ENCODE measurements around the gene BRSK2.

The BRSK2 gene

DNA sequence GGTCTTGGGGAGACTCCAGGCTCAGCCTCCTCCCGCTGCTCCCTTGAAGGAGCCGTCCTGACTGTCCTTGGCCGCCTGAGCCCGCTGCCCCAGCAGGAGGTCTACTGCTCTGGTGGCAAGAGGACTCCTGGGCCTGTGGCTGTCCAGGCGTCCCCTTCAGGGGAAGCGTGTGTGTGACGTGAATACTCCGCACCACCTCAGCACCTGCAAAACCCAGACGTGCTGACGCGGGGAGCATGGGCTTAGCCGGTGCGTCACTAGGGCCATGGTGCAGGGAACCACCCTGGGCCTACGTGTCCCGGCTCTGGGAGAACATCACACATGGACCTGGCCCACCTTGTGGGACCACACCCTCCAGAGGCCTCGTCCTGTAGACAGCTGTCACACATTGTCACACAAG, 30.2 kb upstream of the BRSK2 start:
- Histone ChIP-seq H3K4me1 (ENCODE audit: control insufficient read depth, insufficient read depth, low read length) (no peaks in the 10 kb centered on the region), H3K4me3 (ENCODE audit: low read length) (no peak overlapping the region), H3K27me3 (ENCODE audit: control insufficient read depth, insufficient read depth, low read length) (no peaks in the 10 kb centered on the region), H3K9ac (ENCODE audit: low read length) (no peak overlapping the region), H3K36me3 (ENCODE audit: control insufficient read depth, insufficient read depth, low read length) (no peaks in the 10 kb centered on the region), H3K27ac (ENCODE audit: low read depth, low read length) (no peak overlapping the region)

DNA sequence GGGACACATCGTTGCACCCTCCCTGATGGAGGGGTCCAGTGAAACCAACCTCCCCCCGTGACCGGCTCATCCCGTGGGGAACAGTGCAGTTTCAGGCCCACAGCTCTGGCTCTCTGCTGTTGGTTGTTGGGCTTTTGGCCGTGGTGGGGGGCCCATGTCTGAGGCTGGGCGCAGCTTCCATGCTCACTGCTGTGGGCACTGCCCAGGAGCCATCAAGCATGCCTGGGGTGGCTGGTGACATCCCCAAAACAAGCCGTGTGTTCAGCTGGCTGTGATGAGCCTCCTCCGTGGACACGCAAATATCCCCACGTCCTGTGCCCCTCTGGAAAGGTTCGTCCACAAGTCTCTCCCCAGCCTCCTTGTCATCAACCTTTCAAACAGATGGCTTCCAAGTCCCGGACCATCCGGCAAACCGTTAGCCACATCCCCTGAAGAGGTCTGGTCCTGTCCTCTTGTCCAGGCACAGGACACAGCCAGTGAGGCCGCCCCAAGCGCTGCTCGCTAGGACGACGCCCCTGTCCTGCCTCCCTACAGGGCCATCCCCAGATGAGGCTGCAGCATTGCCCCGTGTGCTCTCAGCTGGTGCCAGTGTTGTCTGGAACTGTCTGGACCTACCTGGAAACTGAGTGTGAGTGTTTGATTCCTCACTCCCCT, 29.4 kb upstream of the BRSK2 start:
- Histone ChIP-seq H3K36me3 (ENCODE audit: control insufficient read depth, insufficient read depth, low read length) (no peaks in the 10 kb centered on the region), H3K4me3 (ENCODE audit: low read length) (no peak overlapping the region), H3K9ac (ENCODE audit: low read length) (no peak overlapping the region), H3K4me1 (ENCODE audit: control insufficient read depth, insufficient read depth, low read length) (no peaks in the 10 kb centered on the region), H3K27ac (ENCODE audit: low read depth, low read length) (no peak overlapping the region), H3K27me3 (ENCODE audit: control insufficient read depth, insufficient read depth, low read length) (no peaks in the 10 kb centered on the region)

DNA sequence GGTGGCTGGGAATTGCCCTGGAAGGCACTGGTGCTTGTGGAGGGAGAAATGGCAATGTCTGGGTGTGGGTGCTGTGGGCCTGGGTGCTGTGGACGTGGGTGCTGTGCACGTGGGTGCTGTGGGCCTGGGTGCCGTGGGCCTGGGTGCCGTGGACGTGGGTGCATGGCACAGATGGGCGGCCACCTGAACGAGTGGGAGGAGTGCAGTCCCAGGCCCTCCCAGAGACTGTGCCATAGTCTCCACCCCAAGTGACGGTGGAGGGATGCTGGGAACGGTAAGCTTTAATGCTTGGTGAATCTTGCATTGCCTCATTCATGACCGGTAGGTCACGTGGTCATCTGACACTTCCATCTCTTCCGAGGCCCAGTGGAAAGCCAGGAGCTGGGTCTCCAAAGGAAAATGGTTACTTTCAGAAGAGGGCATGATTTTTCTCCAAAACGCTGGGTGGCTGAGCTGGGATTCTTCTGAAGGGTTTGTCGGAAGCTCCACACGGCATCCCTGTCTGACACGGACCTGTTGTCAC, 28.8 kb upstream of the BRSK2 start:
- Histone ChIP-seq H3K36me3 (ENCODE audit: control insufficient read depth, insufficient read depth, low read length) (no peaks in the 10 kb centered on the region), H3K4me3 (ENCODE audit: low read length) (no peak overlapping the region), H3K9ac (ENCODE audit: low read length) (no peak overlapping the region), H3K4me1 (ENCODE audit: control insufficient read depth, insufficient read depth, low read length) (no peaks in the 10 kb centered on the region), H3K27ac (ENCODE audit: low read depth, low read length) (no peak overlapping the region), H3K27me3 (ENCODE audit: control insufficient read depth, insufficient read depth, low read length) (no peaks in the 10 kb centered on the region)

DNA sequence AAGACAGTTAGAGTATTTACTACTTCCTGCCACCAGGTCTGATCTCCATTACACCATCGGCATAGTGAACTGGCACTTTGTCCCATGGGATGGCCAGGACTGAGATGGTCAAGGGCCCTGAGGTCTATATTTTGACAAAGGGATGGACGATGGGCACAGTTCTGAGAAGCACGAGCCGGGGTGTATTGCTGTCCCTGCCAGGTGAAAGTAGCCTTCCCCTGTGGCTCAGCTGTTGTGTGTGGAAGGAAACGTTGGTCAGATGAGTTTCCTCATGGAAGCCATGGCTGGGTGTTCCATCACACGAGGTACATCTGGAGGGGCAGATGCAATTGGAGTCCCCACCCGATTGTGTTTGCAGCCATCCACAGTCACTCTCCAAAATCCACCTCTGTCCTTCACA, 27.9 kb upstream of the BRSK2 start:
- no peak overlapping the region for H3K27ac ChIP-seq (ENCODE audit: low read depth, low read length)
- no peaks in the 10 kb centered on the region for H3K27me3 ChIP-seq (ENCODE audit: control insufficient read depth, insufficient read depth, low read length)
- H3K36me3 ChIP-seq (ENCODE audit: control insufficient read depth, insufficient read depth, low read length): no peaks in the 10 kb centered on the region
- no peaks in the 10 kb centered on the region for H3K4me1 ChIP-seq (ENCODE audit: control insufficient read depth, insufficient read depth, low read length)
- H3K4me3 ChIP-seq (ENCODE audit: low read length): no peak overlapping the region
- no peak overlapping the region for H3K9ac ChIP-seq (ENCODE audit: low read length)

DNA sequence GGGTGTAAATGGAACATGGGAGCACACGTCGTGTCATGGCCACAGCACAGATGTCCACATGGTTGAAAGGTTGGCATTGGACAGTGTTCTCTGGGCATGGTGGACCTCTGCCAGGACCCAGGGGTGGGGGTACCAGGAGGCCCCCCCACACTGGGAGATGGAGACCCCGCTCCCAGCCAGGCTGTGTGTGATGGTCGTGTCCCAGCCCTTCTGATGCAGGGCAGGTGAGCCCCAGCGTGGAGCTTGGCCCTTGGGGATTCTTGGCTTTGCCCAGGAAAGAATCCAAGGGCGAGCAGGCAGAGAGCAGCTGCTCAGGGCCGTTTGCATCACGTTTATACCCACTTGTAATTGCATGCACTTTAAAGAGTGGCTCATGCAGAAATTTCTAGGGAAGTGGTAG, 22.0 kb upstream of the BRSK2 start:
- H3K27me3 ChIP-seq (ENCODE audit: control insufficient read depth, insufficient read depth, low read length): no peaks in the 10 kb centered on the region
- H3K36me3 ChIP-seq (ENCODE audit: control insufficient read depth, insufficient read depth, low read length): no peaks in the 10 kb centered on the region

DNA sequence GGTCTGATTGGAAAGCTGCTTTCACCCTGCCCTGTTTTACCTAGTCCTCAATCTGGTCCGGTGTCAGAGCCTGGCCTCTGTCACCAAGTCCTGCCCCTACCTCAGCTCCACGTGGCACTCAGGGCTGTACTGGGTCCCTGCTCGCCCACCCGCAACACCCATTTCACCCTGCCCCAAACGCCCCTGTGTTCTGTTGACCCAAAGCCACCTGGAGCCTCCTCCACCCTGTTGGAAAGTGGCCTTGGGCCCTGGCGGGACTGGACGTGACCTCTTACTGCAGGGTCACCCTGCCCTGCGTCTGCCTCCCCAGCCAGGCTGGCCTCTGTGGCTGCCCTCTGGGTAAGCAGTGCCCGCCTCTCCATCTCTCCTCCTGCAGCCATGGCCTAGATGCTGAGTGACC, 21.5 kb upstream of the BRSK2 start:
- Histone ChIP-seq H3K27me3 (ENCODE audit: control insufficient read depth, insufficient read depth, low read length) (no peaks in the 10 kb centered on the region), H3K27ac (ENCODE audit: low read depth, low read length) (no peak overlapping the region), H3K4me1 (ENCODE audit: control insufficient read depth, insufficient read depth, low read length) (no peaks in the 10 kb centered on the region), H3K4me3 (ENCODE audit: low read length) (no peak overlapping the region), H3K9ac (ENCODE audit: low read length) (no peak overlapping the region), H3K36me3 (ENCODE audit: control insufficient read depth, insufficient read depth, low read length) (no peaks in the 10 kb centered on the region)

More for the DNA sequence above, 22.0 kb upstream of the BRSK2 start:
- Histone ChIP-seq H3K9ac (ENCODE audit: low read length) (no peak overlapping the region), H3K4me1 (ENCODE audit: control insufficient read depth, insufficient read depth, low read length) (no peaks in the 10 kb centered on the region), H3K4me3 (ENCODE audit: low read length) (no peak overlapping the region), H3K27ac (ENCODE audit: low read depth, low read length) (no peak overlapping the region)

DNA sequence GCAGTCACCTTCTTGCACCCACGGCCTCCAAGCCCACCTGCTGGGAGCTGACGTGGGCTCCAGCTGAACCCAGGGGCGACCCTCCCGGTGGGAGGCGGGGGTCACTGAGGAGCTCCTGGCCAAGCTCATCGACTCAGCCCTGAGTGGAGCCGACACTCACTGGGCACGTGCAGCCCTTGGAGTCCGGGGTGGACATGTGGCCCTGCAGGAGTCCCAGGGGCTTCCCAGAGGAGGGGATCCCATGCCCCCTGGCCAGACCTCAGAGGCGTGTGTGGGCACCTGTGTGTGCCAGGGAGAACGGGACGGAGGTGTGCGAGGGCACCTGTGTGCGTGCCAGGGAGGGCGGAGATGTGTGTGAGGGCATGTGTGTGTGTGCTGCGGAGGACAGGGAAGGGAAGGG, 20.8 kb upstream of the BRSK2 start:
- H3K27me3 ChIP-seq (ENCODE audit: control insufficient read depth, insufficient read depth, low read length): no peaks in the 10 kb centered on the region
- no peak overlapping the region for H3K4me3 ChIP-seq (ENCODE audit: low read length)
- H3K27ac ChIP-seq (ENCODE audit: low read depth, low read length): no peak overlapping the region

DNA sequence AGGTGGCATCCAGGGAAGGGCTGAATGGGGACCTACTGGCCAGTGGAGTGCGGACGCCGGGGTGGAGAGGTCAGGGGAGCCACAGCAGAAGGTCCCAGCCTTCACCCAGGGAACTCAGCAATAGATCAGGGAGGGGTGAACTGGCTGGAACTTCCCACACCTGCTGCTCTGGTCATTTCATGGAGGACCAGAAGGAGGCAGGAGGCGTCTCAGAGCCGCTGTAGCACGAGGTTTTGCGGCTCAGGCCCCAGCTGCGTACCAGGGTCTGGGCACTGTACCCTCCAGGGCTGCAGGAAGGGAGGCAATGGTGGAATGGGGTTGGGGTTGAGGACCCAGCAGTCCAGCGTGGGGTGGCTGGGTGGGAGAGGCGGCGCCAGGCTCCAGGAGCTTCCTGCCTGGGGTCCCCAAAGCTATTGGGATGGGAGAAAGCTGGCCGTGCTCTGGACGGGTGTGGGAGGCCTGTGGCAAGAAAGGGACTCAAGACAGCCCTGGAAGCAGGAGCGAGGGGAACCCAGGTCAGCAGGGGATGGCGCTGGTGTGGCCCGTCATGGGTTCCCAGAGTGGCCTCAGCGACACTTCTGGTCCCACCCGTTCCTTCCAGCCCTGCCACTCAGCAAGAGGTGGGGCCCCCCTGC, 20.2 kb upstream of the BRSK2 start:
- no peak overlapping the region for H3K4me3 ChIP-seq (ENCODE audit: low read length)
- no peak overlapping the region for H3K27ac ChIP-seq (ENCODE audit: low read depth, low read length)
- H3K4me1 ChIP-seq (ENCODE audit: control insufficient read depth, insufficient read depth, low read length): no peaks in the 10 kb centered on the region
- no peaks in the 10 kb centered on the region for H3K36me3 ChIP-seq (ENCODE audit: control insufficient read depth, insufficient read depth, low read length)
- no peak overlapping the region for H3K9ac ChIP-seq (ENCODE audit: low read length)
- no peaks in the 10 kb centered on the region for H3K27me3 ChIP-seq (ENCODE audit: control insufficient read depth, insufficient read depth, low read length)

More for the DNA sequence above, 20.8 kb upstream of the BRSK2 start:
- Histone ChIP-seq H3K36me3 (ENCODE audit: control insufficient read depth, insufficient read depth, low read length) (no peaks in the 10 kb centered on the region), H3K9ac (ENCODE audit: low read length) (no peak overlapping the region), H3K4me1 (ENCODE audit: control insufficient read depth, insufficient read depth, low read length) (no peaks in the 10 kb centered on the region)

DNA sequence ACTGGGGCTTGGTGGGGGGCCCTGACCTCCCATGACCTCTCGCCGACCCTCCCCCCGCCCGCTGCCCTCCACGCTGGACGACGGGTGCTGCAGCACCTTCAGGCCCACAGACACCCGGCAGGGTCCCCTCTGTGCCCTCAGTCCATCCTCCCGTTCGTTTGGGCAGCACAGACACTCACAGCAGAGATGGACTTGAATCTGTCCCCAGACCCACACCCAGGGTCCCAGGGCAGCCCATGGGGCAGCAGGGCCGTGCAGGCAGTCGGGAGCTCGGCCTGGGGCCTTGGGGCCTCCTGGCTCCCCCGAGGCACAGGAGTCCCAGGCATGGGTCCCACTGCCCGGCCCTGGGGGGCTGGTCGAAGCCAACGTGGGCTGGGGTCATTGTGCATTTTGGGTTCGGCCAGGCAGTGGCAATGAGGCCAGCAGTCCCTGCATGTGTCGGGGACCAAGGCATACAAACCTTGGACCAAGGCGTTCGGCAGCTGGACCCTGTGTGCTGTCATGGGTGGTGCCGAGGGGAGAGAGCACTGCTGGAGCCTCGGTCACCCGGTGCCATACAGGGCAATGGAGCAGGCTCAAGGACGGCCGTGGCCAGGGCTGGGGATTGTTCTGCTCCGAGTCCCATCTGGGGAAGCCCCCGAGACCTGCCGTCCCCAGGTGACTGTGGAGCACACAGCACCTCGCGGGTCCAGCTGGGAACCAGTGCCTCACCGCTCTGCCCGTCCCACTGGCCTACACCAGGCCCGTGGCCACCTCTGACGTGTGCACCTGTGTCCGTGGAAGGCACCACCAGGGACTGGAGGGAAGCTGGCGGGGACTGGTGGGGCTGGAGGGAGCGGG, 19.3 kb upstream of the BRSK2 start:
- H3K36me3 ChIP-seq (ENCODE audit: control insufficient read depth, insufficient read depth, low read length): no peaks in the 10 kb centered on the region
- H3K4me3 ChIP-seq (ENCODE audit: low read length): no peak overlapping the region
- H3K4me1 ChIP-seq (ENCODE audit: control insufficient read depth, insufficient read depth, low read length): no peaks in the 10 kb centered on the region
- no peaks in the 10 kb centered on the region for H3K27me3 ChIP-seq (ENCODE audit: control insufficient read depth, insufficient read depth, low read length)
- H3K9ac ChIP-seq (ENCODE audit: low read length): no peak overlapping the region
- no peak overlapping the region for H3K27ac ChIP-seq (ENCODE audit: low read depth, low read length)

DNA sequence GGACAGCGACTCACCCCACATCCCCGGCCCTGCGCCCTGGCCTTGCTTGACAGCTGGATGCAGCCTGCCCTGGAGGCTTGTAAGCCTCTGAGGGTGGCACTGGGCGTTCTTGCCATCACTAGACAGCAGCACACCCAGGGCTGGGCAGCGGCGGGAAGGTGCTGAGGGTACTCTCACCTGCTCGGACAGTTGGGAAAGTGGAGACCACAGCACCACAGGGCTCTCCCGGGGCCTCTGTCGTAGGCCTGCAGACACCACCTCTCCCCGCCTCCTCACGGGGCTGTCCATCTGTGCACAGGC, 18.8 kb upstream of the BRSK2 start:
- Histone ChIP-seq H3K4me3 (ENCODE audit: low read length) (no peak overlapping the region), H3K27ac (ENCODE audit: low read depth, low read length) (no peak overlapping the region), H3K9ac (ENCODE audit: low read length) (no peak overlapping the region), H3K36me3 (ENCODE audit: control insufficient read depth, insufficient read depth, low read length) (no peaks in the 10 kb centered on the region), H3K4me1 (ENCODE audit: control insufficient read depth, insufficient read depth, low read length) (no peaks in the 10 kb centered on the region), H3K27me3 (ENCODE audit: control insufficient read depth, insufficient read depth, low read length) (no peaks in the 10 kb centered on the region)

DNA sequence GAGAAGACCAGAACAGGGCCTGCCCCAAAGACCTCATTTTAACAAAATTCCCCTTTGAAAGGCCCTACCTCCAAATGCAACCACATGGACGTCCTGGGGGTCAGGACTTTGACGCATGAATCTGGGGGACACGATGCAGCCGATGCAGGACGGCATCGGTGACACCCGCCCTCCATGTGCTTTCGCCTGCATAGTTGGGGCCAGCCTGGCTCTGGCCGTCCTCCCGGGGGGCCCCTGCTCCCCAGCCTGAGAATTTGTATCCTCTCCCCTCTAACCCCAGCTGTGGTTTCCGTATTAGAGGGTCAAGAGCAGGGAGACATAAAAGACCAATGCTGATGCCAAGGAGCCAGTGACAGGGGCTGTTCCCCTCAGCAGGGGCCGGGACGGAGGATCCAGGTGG, 18.4 kb upstream of the BRSK2 start:
- Histone ChIP-seq H3K27ac (ENCODE audit: low read depth, low read length) (no peak overlapping the region), H3K4me1 (ENCODE audit: control insufficient read depth, insufficient read depth, low read length) (no peaks in the 10 kb centered on the region), H3K27me3 (ENCODE audit: control insufficient read depth, insufficient read depth, low read length) (no peaks in the 10 kb centered on the region), H3K9ac (ENCODE audit: low read length) (no peak overlapping the region), H3K36me3 (ENCODE audit: control insufficient read depth, insufficient read depth, low read length) (no peaks in the 10 kb centered on the region), H3K4me3 (ENCODE audit: low read length) (no peak overlapping the region)

DNA sequence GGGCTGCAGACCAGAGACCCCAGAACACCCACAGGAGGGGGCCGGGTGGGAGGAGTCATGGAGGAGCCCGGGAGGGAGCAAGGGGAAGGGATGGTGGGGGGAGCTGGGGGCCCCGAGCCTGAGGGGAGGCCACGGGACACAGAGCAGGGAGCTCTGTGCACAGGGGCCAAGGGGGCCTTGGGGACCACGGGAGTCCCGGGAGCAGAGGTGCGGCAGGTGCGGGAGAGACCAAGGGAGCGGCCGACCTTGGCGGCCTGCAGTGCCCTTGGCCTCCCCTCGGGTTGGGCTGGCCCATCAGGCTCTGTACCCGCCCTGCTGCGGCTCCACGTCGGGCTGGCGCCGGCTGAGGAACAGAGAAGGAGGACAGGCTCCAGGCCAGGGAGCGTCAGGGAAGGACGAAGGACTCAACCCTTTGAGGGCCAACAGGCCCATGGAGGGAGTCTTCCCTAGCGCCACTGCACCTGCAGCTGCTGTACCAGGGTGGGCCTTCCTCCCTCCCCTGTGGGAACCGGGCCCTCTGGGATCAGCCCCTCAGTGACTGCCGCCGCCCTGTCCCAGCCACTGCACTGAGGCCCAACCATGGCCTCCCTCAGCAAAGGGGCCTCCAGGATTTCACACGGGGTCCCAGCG, 17.8 kb upstream of the BRSK2 start:
- Histone ChIP-seq H3K9ac (ENCODE audit: low read length) (no peak overlapping the region), H3K4me1 (ENCODE audit: control insufficient read depth, insufficient read depth, low read length) (no peaks in the 10 kb centered on the region), H3K4me3 (ENCODE audit: low read length) (no peak overlapping the region), H3K36me3 (ENCODE audit: control insufficient read depth, insufficient read depth, low read length) (no peaks in the 10 kb centered on the region), H3K27ac (ENCODE audit: low read depth, low read length) (no peak overlapping the region), H3K27me3 (ENCODE audit: control insufficient read depth, insufficient read depth, low read length) (no peaks in the 10 kb centered on the region)
